HG02678 (cell line): ENCODE data around the gene CLIC1.
A peak's percentile ranks its signal among the peaks of the same experiment; 100 is the strongest.

ENCODE experiments used
- ATAC-seq: cut with Tn5 transposase; IDR thresholded peaks from one replicate; pipeline ENCODE4 v1.9.1; 2021; ENCODE audit warnings: mild to moderate bottlenecking, moderate library complexity; ENCODE audit not compliant: unreplicated experiment

CLIC1 gene

GRCh38 chr6:31736021-31736767 lies at the start of gene CLIC1:
Gene CLIC1, minus strand, starts transcription at chr6:31736530. Its CDS starts 230 bp downstream, at chr6:31736300.
- ATAC-seq = no peak

GRCh38 chr6:31785475-31785874 lies 49.1 kb upstream of the CLIC1 start:
- ATAC-seq = no peak

GRCh38 chr6:31784098-31784925 lies 48.0 kb upstream of the CLIC1 start:
- no peak for ATAC-seq

- no peak for ATAC-seq
Measured at GRCh38 chr6:31782126-31782855, 46.0 kb upstream of the CLIC1 start.

GRCh38 chr6:31781244-31782125 lies 45.2 kb upstream of the CLIC1 start:
- no peak for ATAC-seq

GRCh38 chr6:31780507-31781243 lies 44.3 kb upstream of the CLIC1 start:
- ATAC-seq = no peak

DNA sequence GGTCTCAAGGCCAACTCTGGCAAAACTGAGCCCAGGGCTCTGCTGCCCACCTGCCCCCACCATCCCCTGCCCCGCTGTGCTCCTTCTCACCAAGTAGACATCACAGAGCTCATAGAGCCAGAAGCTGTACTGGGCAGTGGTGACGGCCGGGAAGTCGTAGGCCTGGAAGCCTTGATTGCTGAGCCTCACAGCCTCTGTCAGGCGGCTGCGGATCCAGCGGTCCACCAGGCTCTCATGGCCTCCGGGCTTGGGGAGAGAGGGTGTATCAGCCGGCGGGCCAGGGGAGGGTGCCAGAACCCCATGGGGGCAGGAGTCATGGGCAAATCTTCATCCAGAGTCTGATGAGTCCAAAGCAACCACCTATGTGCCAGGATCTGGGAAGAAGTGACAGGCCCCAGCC lies 43.6 kb upstream of the CLIC1 start:
- no peak for ATAC-seq

GRCh38 chr6:31778999-31779885 lies 42.9 kb upstream of the CLIC1 start:
- ATAC-seq = no peak

- ATAC-seq = no peak
Measured at GRCh38 chr6:31778193-31778592, 41.9 kb upstream of the CLIC1 start.

GRCh38 chr6:31777667-31778050 lies 41.3 kb upstream of the CLIC1 start:
- ATAC-seq = no peak

GRCh38 chr6:31776989-31777666 lies 40.8 kb upstream of the CLIC1 start, which contains the start of gene VWA7:
Gene VWA7, minus strand, starts transcription at chr6:31777328. Its CDS starts 549 bp downstream, at chr6:31776779.
- ATAC-seq = peak; percentile 74

DNA sequence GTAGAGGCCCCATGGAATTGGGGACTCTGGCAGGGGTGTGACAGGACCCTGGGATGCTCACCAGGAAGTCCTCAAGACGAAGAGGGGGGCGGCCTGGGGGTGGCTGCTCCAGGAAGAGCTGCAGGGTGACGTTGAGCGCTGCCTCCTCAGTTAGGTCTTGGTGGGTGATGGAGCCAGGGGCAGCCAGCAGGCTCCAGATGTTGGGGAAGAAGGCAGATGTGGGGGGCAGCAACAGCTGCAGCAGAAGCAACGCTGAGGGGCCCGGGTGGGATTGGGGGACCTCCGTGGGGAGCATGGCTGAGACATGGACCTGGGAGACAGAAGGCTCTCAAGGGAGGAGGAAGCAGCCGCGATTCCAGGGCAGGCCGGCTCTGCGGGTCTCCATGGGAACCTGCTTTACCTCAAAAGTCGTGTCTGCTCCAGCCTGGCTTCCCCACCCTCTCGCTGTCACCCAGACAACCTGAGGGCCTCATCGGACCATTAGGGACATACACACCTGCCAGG lies 40.2 kb upstream of the CLIC1 start:
- no peak for ATAC-seq

DNA sequence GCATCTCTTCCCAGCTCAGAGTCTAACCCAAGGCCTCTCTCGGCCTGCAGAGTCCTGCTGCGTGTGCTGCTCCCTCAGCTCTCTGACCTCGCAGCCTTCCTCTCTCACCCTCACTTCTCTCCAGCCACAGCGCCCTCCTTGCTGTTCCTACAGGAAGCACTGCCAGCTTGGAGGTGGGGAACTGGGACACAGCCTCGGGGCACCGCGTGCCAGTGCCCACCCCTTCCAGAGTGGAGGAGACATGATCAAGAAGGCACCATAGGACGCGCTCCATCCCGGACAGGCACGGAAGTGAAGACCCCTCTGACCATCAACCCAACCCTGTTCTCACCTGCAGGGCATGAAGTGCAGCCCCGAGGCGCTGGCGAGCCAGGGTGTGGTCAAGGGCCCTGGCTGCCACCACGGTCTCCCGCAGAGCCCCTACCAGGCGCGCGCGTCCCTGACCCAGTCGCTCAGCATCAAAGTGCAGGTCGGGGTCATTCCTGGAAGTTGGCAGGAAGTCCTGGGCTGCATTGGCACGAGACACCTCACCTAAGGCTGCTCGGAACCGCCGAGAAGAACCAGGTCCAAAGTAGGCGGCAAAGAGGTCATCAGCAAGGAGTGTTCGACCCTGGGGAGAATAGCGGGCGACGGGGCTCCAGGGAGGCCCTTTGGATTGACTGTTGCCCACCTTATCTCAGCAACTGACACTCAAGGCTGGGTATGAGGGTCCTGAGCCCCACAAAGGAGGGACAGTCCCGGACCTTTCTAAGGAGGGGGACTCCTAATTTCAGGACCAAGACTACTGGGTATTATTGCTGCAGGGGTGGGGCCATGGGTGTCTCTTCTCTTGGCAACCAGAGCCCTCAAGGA lies 39.5 kb upstream of the CLIC1 start:
- ATAC-seq = no peak

DNA sequence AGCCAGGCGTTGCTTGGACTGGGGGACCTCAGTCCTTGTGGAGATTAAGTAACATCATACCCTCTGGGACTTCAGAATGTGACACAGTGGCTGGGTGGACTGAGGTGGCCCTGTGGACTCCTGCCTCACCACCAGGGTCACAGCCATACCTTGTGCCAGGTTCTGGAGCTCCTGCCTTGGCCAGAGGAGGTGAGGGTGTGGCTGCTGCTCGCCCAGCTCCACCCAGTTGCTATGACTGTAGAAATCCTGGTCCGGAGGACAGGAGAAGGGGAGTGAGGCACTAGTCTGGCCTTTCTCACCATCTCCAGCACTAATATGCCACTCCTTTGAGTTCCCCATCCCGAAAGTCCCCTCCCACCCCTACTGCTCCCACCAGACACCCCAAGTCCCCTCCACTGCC lies 38.9 kb upstream of the CLIC1 start:
- ATAC-seq = no peak

DNA sequence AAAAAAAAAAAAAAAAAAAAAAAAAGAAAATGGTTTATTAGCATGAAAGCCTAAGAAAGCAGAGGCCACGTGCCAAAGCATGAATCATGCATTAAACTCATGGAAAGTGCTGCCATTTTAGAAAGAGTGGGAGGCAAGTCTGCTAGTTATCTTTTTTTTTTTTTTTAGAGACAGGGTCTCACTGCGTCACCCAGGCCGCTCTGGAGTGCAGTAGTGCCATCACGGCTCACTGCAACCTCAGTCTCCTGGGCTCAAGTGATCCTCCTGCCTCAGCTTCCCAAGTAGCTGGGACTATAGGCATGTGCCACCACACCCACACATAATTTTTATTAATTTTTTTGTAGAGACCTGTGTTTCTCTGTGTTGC lies 35.6 kb upstream of the CLIC1 start:
- no peak for ATAC-seq

GRCh38 chr6:31770860-31771259 lies 34.5 kb upstream of the CLIC1 start:
- ATAC-seq = no peak

GRCh38 chr6:31769684-31770371 lies 33.5 kb upstream of the CLIC1 start:
- ATAC-seq = no peak
